WTC11 (cell line): Measurements from ENCODE around the gene EEFSEC. TPM values are rescaled to one million over a fixed set of nuclear protein-coding genes. Genes with fewer than 3 reads are reported as not detected.

Experiments
- ATAC-seq: fragments of 200-7000 bp; cut with Tn5 transposase; 2 replicates; pipeline ENCODE4 v1.10.0; 2021; ENCODE audit warnings: mild to moderate bottlenecking, moderate library complexity
- CTCF ChIA-PET: fragments of 300-600 bp; sonication (Branson Sonifier 250); formaldehyde crosslinking; loops from one replicate; lab custom pipeline; 2021; ENCODE audit warnings: antibody characterized with exemption; lab: Charles Lee
- POLR2A ChIA-PET: fragments of 350-600 bp; sonication (Branson Sonifier 250); formaldehyde crosslinking; loops from one replicate; lab custom pipeline; 2021; ENCODE audit warnings: antibody characterized with exemption; lab: Charles Lee
- DNase-seq: peaks from one replicate; pipeline ENCODE4 v3.0.0; 2021; ENCODE audit warnings: low spot score
- H3K27ac Mint-ChIP-seq: 2 replicates; pipeline ENCODE4 v1.8.0; 2021; ENCODE audit warnings: mixed read lengths
- H3K27me3 Mint-ChIP-seq: 2 replicates; pipeline ENCODE4 v1.8.0; 2021; ENCODE audit warnings: low read depth, mild to moderate bottlenecking, moderate library complexity, mixed read lengths
- H3K36me3 Mint-ChIP-seq: 2 replicates; pipeline ENCODE4 v1.8.0; 2021; ENCODE audit warnings: mixed read lengths
- H3K4me1 Mint-ChIP-seq: 2 replicates; pipeline ENCODE4 v1.8.0; 2022; ENCODE audit warnings: mixed read lengths
- H3K4me3 Mint-ChIP-seq: 2 replicates; pipeline ENCODE4 v1.8.0; 2021; ENCODE audit warnings: mild to moderate bottlenecking, moderate library complexity, mixed read lengths
- H3K9me3 Mint-ChIP-seq: 2 replicates; pipeline ENCODE4 v1.8.0; 2021; ENCODE audit warnings: mixed read lengths
- AFF4 ChIP-seq: sonication (generic); formaldehyde crosslinking; IDR thresholded peaks from 2 replicates; pipeline ENCODE4 v1.8.1; 2023; ENCODE audit warnings: mild to moderate bottlenecking, missing genetic modification reagents, borderline replicate concordance
- AR ChIP-seq: fragments of 250-450 bp; sonication (Bioruptor Pico); IDR thresholded peaks from 2 replicates; pipeline ENCODE4 v1.9.0; 2021; ENCODE audit warnings: mild to moderate bottlenecking
- ATF2 ChIP-seq: sonication (generic); formaldehyde crosslinking; IDR thresholded peaks from 2 replicates; pipeline ENCODE4 v1.8.1; 2022; ENCODE audit warnings: low read depth, missing genetic modification reagents, borderline replicate concordance
- CDX4 ChIP-seq: fragments of 250-450 bp; sonication (Bioruptor Pico); IDR thresholded peaks from 2 replicates; pipeline ENCODE4 v1.9.0; 2021; ENCODE audit warnings: moderate library complexity, mild to moderate bottlenecking, inconsistent platforms, borderline replicate concordance
- EMX1 ChIP-seq: fragments of 250-450 bp; sonication (Bioruptor Pico); IDR thresholded peaks from 2 replicates; pipeline ENCODE4 v1.8.0; 2021; ENCODE audit warnings: mild to moderate bottlenecking
- ESRRA ChIP-seq: sonication (generic); formaldehyde crosslinking; IDR thresholded peaks from 2 replicates; pipeline ENCODE4 v1.8.1; 2022; ENCODE audit warnings: mild to moderate bottlenecking, missing genetic modification reagents, borderline replicate concordance
- ETV6 ChIP-seq: sonication (generic); formaldehyde crosslinking; IDR thresholded peaks from 2 replicates; pipeline ENCODE4 v1.8.1; 2022; ENCODE audit warnings: mild to moderate bottlenecking, missing genetic modification reagents
- FOXP1 ChIP-seq: sonication (generic); formaldehyde crosslinking; IDR thresholded peaks from 2 replicates; pipeline ENCODE4 v1.8.0; 2022; ENCODE audit warnings: missing genetic modification reagents, mild to moderate bottlenecking, moderate library complexity, borderline replicate concordance
- IRF2 ChIP-seq: sonication (generic); formaldehyde crosslinking; IDR thresholded peaks from 2 replicates; pipeline ENCODE4 v1.8.0; 2022; ENCODE audit warnings: low read depth, missing genetic modification reagents, borderline replicate concordance
- JAZF1 ChIP-seq: fragments of 250-450 bp; sonication (Bioruptor Pico); IDR thresholded peaks from 2 replicates; pipeline ENCODE4 v1.9.0; 2021; ENCODE audit warnings: moderate library complexity, mild to moderate bottlenecking, inconsistent platforms
- JUN ChIP-seq: sonication (generic); formaldehyde crosslinking; IDR thresholded peaks from 2 replicates; pipeline ENCODE4 v1.8.0; 2023; ENCODE audit warnings: mild to moderate bottlenecking, missing genetic modification reagents
- NFYB ChIP-seq: sonication (generic); formaldehyde crosslinking; conservative IDR thresholded peaks from 2 replicates; pipeline ENCODE4 v1.8.0; 2022; ENCODE audit warnings: low read depth, missing genetic modification reagents
- SP1 ChIP-seq: sonication (generic); formaldehyde crosslinking; conservative IDR thresholded peaks from 2 replicates; pipeline ENCODE4 v1.8.1; 2022; ENCODE audit warnings: missing genetic modification reagents
- TP53 ChIP-seq: sonication (generic); formaldehyde crosslinking; IDR thresholded peaks from 2 replicates; pipeline ENCODE4 v1.8.1; 2023; ENCODE audit warnings: mild to moderate bottlenecking, missing genetic modification reagents
- ZNF121 ChIP-seq: sonication (generic); formaldehyde crosslinking; IDR thresholded peaks from 2 replicates; pipeline ENCODE4 v1.8.0; 2023; ENCODE audit warnings: missing genetic modification reagents
- ZNF138 ChIP-seq: sonication (generic); formaldehyde crosslinking; conservative IDR thresholded peaks from 2 replicates; pipeline ENCODE4 v1.8.1; 2022; ENCODE audit warnings: mild to moderate bottlenecking, moderate library complexity, missing genetic modification reagents
- ZNF232 ChIP-seq: sonication (generic); formaldehyde crosslinking; IDR thresholded peaks from 2 replicates; pipeline ENCODE4 v1.8.0; 2022; ENCODE audit warnings: mild to moderate bottlenecking, missing genetic modification reagents
- ZNF263 ChIP-seq: sonication (generic); formaldehyde crosslinking; IDR thresholded peaks from 2 replicates; pipeline ENCODE4 v1.8.1; 2022; ENCODE audit warnings: low read depth, mild to moderate bottlenecking, moderate library complexity, missing genetic modification reagents
- total RNA-seq: library from RNA; stranded (reverse); gene quantifications from 3 replicates; pipeline ENCODE4 v1.2.3, GENCODE V29; 2021
- TF ChIP-seq, protein P1 (sequence below): sonication (generic); formaldehyde crosslinking; IDR thresholded peaks from 2 replicates; pipeline ENCODE4 v1.8.1; 2022; ENCODE audit warnings: low read depth, mild to moderate bottlenecking, moderate library complexity, missing genetic modification reagents, borderline replicate concordance
- TF ChIP-seq, protein P2 (sequence below): sonication (generic); formaldehyde crosslinking; IDR thresholded peaks from 2 replicates; pipeline ENCODE4 v1.8.0; 2022; ENCODE audit warnings: mild to moderate bottlenecking, missing genetic modification reagents

The EEFSEC gene
- total RNA-seq, 1 experiment from 2014 or later, result 13.7 TPM

DNA sequence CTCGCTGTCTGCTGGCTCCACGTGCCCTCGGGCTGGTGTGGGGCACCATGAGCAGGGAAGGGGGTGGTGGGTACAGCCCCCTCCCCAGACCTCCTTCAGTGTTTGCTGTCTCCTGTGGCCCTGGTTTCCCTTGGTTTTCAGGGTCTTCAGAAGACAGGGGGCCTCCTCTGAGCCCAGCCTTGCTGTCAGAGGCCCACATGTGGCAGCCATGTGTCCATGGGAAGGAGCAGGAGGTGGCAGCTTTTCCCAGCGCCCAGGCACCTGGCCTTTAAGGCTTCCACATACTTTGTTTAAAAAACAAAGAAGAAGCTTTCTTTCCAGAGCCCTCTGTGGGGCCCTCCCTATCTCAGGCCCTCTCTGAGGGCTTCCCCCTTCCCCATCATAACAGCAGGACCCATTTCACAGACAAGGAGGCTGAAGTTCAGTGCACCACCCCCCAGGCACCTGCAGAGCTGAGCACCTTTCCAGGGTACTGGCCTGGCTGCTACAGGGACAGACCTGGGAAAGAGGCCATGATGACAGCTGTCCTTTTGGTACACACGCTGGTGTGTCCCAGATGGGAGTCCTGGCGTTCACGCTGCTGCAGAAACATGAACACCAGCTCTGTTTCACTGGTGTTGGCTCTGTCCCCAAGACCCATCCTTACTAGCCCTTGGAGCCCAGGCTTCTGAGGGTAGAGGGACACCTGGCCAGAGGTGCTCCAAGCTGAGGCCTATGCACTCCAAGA, 239.7 kb downstream of the EEFSEC start (continued):
- TF ChIP-seq, protein P1, sequence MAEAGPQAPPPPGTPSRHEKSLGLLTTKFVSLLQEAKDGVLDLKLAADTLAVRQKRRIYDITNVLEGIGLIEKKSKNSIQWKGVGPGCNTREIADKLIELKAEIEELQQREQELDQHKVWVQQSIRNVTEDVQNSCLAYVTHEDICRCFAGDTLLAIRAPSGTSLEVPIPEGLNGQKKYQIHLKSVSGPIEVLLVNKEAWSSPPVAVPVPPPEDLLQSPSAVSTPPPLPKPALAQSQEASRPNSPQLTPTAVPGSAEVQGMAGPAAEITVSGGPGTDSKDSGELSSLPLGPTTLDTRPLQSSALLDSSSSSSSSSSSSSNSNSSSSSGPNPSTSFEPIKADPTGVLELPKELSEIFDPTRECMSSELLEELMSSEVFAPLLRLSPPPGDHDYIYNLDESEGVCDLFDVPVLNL, result no peak
- TF ChIP-seq EMX1 (no peak), JUN (no peak), ATF2 (CRISPR knock-in tag) (no peak), SP1 (CRISPR knock-in tag) (no peak), ETV6 (CRISPR knock-in tag) (no peak), TP53 (CRISPR knock-in tag) (no peak), IRF2 (CRISPR knock-in tag) (no peak), AR (CRISPR knock-in tag) (no peak)

DNA sequence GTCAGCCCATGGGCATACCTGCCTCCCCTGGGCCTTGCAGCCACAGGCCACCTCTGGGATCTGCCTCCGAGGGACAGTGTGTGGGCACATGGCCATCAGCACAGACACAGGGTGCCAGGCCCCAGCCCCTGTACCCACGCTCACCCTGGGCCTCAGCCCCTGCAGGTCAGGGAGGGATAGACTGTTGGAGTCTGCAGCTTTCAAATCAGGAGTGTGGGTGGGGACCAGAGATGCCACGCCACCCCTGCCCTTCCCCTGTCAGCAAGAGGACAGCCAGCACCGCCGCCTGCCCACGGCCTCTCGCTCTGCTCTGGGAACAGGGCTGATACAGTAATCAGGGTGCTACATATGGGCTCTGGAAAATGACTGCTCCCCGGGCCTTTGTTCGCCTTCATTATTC, 240.8 kb downstream of the EEFSEC start:
- POLR2A ChIA-PET, result no interaction called here
- H3K9me3 Mint-ChIP-seq, result no peaks in the 10 kb centered on the region
- H3K27ac Mint-ChIP-seq, result no peak overlapping the region
- peaks cover 4% of the 10 kb centered on the region; the same call in 1 of the 2 replicates for H3K4me1 Mint-ChIP-seq
- H3K4me3 Mint-ChIP-seq, result no peak overlapping the region
- ATAC-seq, result no peak
- no peaks in the 10 kb centered on the region for H3K27me3 Mint-ChIP-seq
- no peak for TF ChIP-seq CDX4 (CRISPR knock-in tag)
- TF ChIP-seq, all 79 proteins: peak for 0
- H3K36me3 Mint-ChIP-seq, result no peaks in the 10 kb centered on the region
- CTCF ChIA-PET, result interaction anchor here (1.4 kb wide), 1 partner anchor 214 kb away, joined by 3 read pairs; no protein-coding TSS in a partner anchor
- no peak for DNase-seq

DNA sequence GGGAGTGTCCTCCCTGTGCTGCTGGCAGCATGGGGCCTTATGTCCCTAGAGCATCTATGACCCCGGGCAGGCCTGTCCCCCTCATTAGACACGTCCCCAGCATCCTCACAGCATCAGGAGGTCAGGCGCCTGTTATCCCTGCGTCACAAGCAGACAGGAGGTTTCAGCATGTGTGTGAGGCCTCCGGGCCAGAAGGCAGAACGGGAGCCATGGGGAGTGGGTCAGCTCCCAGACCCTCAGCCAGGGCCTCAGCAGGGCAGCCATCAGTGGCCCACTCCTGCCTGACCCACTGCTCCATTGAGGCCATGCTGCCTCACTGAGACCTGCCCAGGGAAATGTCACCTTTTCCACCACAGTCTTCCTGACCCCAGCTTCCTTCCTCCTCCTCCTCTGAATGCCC, 241.8 kb downstream of the EEFSEC start:
- DNase-seq (no peak), ATAC-seq (no peak)
- POLR2A ChIA-PET, result interaction anchor here (1.5 kb wide), 1 partner anchor 38 kb away, joined by 4 read pairs; no protein-coding TSS in a partner anchor
- no peak overlapping the region for H3K4me3 Mint-ChIP-seq
- no peaks in the 10 kb centered on the region for H3K9me3 Mint-ChIP-seq
- 0 out of 2 replicates have a peak overlapping the region, but pooled peaks have one; percentile 48 for H3K27ac Mint-ChIP-seq
- H3K36me3 Mint-ChIP-seq, result no peaks in the 10 kb centered on the region
- H3K27me3 Mint-ChIP-seq, result no peaks in the 10 kb centered on the region
- CTCF ChIA-PET, result interaction anchor here (1.2 kb wide), 1 partner anchor 102 kb away, joined by 3 read pairs; no protein-coding TSS in a partner anchor
- H3K4me1 Mint-ChIP-seq, result peaks cover 8% of the 10 kb centered on the region; the same call in 1 of the 2 replicates
- TF ChIP-seq ZNF232, result no peak
- TF ChIP-seq ZNF121 (CRISPR knock-in tag), result no peak
- TF ChIP-seq ZNF263 (CRISPR knock-in tag), result no peak
- no peak for TF ChIP-seq JAZF1 (CRISPR knock-in tag)
- TF ChIP-seq NFYB, result no peak
- TF ChIP-seq AFF4 (CRISPR knock-in tag), result no peak
- no peak for TF ChIP-seq ZNF138 (CRISPR knock-in tag)
- TF ChIP-seq ATF2 (CRISPR knock-in tag), result no peak
- no peak for TF ChIP-seq FOXP1 (CRISPR knock-in tag)
- no peak for TF ChIP-seq ESRRA (CRISPR knock-in tag)
- TF ChIP-seq, protein P2, sequence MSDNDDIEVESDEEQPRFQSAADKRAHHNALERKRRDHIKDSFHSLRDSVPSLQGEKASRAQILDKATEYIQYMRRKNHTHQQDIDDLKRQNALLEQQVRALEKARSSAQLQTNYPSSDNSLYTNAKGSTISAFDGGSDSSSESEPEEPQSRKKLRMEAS (CRISPR knock-in tag), result no peak
